GM23338 (cell line): ENCODE data around the gene NT5M.

Source experiments
- CTCF ChIP-seq, 2 experiments: fragments of 200-600 bp in 1 of 2; sonication (generic) in 1 of 2; conservative IDR thresholded peaks; 2 replicates each; pipeline versions ENCODE4 v1.5.1 to v1.6.1; 2016 to 2017; ENCODE audit warnings: antibody characterized with exemption in 2 of 2, low read depth in 2 of 2, mild to moderate bottlenecking in 2 of 2, moderate library complexity in 1 of 2
- JUNB ChIP-seq: IDR thresholded peaks from one replicate; pipeline ENCODE4 v1.6.1; 2016; ENCODE audit warnings: antibody characterized with exemption; ENCODE audit not compliant: unreplicated experiment
- POLR2AphosphoS5 ChIP-seq: IDR thresholded peaks from 2 replicates; pipeline ENCODE4 v1.6.1; 2016; ENCODE audit warnings: antibody characterized with exemption, low read depth
- ZNF114 ChIP-seq: fragments of 250-450 bp; sonication (Bioruptor Pico); IDR thresholded peaks from 2 replicates; pipeline ENCODE4 v1.5.0; 2020; ENCODE audit warnings: mild to moderate bottlenecking, moderate library complexity

- no peak for TF ChIP-seq POLR2AphosphoS5
- no peak for TF ChIP-seq ZNF114 (CRISPR knock-in tag)
- no peak for TF ChIP-seq JUNB
- TF ChIP-seq CTCF (conservative IDR thresholded peaks at IDR 0.05; ENCODE audit: low read depth in 2 of 2) = no peak
Measured at GRCh38 chr17:17395246-17395802, 92.2 kb downstream of the NT5M start.
